GM19395 (cell line): Measurements from ENCODE around the gene ERI3.

Source experiments
- ATAC-seq: cut with Tn5 transposase; IDR thresholded peaks from one replicate; pipeline ENCODE4 v1.9.1; 2021; ENCODE audit warnings: mild to moderate bottlenecking, moderate library complexity; ENCODE audit not compliant: unreplicated experiment

Gene ERI3

DNA sequence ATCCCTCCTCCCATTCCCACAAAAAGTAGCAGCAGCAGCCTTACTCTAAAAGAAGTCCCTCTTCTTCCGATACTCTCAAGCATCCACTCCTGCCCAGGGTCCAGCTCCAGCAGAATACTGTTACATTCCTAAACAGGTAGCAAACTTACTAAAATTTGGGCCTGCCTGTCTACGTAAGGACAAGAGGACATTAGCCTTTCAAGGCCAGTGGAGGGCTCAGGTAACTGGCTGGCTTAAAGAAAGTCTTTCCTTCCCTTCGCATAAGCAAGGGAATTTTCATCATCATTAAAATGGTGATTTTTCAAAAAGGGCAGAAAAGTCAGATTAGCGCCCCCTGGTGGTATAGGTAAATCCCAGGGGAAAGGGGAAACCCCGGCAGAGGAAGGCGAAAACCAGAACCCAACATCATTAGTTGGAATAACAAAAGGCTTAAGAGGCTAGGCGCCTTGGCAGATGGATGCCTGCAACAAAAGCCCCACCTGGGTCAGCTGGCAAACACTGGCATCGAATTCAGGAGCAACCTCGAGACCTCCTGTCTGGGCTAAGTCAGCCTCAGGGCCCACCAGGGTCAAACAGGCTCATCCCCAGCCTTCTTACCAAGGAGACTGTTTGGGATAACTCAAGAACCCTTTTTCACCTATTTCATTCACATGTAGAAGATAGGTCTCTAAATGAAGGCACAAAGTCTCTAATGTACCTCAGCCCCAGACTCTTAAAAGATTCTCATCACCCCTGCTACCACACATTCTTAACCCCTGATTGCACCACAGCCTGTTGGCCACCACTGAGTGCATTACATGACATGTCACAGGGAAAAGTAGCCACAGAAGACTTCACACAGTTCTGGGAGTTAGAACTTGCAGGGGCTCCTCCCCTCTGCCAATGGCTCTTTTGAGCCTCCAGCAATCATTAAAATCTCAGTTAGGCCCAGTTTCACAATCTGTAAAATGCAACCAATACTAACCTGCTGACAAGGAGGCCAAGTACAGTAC is 36.7 kb downstream of the ERI3 start:
- ATAC-seq: no peak

DNA sequence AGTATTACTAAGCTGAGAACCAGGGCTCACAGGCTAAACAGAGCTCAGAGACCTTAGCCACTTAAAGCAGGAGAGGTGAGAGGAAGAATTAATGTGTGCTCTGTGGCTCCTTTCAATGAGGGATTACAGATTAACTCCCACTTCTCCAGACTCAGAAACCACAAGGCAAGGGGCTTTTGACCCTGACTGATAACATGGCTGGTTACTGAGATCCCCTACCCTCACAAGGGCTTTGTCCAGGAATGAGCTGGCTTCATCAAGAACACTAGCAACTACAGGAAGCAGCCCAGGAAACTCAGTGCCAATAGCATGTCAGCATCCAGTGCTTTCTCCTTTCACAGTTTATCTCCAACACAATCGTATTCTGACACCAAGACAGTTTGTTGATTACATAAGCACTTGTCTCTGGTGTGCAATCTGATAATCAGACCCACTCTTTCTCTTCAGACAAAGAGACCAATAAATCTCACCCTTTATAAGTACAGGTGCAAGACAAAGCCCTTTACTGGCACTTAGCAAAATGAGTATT is 38.8 kb downstream of the ERI3 start:
- ATAC-seq: no peak

DNA sequence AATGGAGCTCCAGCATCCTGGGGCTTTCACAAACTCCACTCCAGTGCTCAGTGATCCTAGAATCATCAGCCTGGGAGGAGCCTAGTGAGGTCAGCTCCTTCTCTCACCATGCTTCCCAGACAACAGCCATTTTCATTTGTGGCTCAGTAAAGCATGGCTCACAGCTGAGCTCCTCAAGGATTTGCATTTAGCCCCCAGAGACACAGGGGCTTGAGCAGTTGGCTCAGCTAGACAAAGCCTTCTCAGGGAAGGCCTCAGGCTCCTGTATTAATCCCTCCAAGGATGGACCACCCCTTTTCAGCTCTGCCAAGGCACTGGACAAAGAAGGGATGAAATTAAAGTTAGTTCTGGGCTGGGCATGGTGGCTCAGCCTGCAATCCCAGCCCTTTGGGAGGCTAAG is 39.5 kb downstream of the ERI3 start:
- no peak for ATAC-seq

DNA sequence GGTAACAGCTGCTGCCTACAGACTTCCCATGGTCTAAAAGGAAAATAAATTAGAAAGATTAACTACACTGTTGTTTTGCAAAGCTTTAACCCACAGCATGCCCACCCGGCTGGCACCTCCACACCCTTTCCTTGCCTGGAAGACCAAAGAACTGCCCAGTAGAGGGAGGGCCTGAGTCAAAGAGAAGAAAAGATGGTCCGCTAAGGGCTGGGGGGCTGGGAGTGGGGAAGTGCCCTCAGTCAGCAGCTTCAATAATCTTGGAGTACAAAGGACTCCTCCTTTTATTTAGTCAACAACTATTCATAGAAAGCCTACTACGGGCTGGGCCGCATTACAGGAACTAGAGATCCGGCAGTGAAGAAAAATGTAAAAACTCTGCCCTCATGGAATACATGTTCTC is 40.6 kb downstream of the ERI3 start:
- no peak for ATAC-seq

DNA sequence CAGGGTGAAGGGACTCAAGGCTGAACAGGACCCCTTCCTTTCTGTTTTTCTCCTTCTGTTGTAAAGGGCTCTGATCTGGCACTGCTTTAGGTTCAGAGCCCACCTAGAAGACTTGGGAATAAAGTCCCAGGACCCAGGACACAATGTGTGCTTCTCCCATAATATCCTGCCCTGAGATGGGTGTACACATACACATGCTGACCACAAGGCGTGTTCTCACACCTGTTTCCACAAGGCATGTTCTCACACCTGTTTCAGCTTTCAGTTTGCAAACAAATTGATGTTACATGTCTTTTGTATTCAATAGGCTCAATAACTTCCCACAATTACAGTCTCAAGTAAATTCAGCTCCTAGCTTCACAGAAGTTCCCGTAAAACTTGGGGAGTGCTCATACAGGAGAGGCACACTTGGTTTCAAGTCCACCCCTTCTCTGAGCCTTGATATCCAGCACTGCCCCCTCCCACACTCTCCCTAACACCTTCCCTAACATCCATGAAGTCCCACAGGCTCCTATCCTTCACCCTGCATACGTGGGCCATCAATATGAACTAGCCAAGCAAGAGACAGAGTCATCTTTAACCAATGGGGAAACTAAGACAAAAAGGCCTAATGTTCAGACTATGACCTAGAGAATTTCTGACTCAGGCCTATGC is 41.7 kb downstream of the ERI3 start:
- ATAC-seq: no peak

DNA sequence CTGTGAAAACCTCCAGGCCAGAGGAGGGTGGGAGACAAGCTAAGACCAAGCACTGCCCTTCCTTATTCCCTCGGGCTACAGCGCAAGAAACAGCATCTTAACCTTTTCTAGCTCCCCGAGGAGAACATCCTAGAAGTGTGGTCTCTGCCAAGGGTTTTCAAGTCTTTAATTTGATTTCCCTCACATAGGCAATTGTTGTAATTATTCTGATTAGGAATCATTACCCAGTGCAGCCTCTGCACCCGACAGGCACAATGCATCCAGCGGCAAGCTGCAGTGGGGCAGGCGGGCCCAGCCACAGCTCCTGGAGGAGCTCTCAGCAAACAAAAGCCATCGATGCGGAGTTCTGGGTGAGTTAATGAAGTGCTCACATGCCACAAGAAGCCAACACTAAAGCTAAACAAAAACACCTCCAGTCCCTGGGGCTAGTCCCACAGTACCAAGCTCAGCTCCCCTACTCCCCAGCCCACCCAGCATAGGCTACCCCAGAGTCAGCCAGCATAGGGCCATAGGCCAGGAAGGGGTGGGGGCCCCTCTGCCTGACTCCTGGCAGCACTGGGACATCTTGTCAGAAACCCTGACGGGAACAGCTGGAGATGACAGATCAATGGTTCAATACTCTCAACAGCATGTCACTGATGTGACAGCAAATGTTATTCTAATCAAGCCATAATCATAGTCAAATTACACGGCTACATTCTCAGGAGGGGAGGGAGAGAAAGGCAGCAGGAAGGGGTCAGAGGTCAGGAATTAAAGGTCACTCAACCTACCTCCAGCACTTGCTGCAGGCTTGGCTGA is 42.5 kb downstream of the ERI3 start:
- ATAC-seq: no peak

DNA sequence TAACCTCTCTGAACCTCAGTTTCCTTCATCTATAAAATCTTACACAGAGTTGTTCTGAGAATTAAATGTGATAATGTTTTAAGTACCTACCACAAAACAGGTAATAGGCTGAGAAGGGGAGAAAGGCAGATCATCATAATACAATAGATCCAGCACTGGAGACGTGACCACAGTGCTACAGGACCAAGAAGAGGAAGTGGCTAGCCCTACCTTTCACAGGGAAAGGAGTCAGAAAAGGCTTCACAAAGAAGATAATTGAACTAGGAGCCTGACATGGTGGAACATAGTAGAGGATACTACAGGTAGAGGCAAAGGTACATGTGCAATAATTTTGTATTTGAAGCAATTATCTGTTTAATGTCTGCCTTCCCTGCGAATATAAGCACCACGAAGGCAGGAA is 45.1 kb downstream of the ERI3 start:
- ATAC-seq: no peak

DNA sequence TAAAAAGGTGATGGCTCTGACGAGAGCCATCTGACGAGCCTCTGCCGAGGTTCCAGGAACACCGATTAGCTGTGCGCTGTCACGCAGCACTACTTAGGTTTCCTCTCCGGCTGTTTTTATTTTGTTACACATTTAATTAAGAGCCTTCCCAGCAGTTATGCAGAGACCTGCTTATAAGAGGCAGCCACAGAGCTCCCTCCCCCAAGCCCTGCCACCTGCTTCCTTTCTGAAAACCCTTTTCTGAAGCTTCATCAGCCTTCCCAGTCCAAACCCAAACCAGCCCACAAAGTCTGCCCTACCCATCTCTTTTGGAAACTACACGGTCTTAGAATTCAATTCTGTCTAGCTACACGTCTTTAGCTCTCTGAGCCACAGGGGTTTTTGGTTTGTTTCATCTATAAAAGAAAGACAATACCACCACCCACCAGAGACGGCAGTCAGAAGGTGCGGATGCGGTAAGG is 49.1 kb downstream of the ERI3 start:
- ATAC-seq: no peak

DNA sequence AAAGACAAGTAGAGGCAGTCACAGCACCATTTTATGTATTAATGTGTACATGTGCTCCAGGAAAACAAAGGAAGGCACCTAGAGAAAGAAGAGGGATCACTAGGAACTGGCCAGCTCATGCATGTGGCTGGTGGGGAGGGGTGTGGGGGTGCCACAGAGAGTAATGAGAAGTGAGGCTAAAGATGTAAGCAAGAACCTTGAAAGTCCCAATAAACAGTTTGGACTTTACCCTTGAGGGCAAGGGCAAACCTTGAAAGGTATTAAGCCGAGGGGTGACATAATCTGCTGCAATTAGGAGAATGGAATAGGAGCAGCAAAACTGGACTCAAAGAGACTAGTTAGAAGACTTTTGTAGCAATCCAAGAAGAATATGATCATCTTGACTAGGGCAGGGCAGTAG is 51.5 kb downstream of the ERI3 start:
- ATAC-seq: no peak

DNA sequence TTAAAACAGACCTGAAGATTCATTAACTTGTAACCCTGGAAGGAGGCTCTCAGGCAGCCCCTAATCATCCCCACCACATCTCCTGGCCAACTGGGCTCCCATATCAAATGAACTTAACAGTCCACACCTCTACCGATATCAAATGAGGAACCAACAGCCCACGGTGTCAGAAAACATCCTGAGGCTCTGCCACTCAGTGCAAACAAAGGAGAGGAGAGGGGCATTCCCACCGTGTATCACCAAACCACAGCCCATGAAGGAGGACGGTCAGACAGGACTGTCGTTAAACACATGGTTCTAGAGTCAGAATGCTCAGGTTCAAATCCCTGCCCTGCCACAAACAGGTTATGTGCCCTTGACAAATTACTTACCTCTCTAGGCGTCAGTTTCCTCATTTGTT is 52.5 kb downstream of the ERI3 start:
- no peak for ATAC-seq

DNA sequence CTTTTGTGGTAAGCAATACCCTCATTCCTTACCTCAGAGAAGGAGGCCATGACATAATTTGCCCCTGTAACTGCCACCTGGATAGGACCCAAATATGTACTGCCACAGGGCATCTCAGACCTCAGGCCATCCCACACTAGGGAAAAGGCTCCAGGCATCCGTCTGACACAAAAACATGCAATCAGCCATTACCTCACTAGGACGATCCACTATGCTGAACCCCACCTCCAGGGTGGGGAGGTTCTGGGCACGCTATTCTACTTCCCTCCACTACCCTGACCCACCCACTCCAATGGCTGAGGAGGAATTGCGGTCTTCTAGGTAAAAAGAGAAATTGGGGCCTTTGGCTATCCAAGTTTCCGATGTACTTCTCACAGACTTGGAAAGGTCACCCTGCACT is 53.6 kb downstream of the ERI3 start:
- ATAC-seq: no peak

DNA sequence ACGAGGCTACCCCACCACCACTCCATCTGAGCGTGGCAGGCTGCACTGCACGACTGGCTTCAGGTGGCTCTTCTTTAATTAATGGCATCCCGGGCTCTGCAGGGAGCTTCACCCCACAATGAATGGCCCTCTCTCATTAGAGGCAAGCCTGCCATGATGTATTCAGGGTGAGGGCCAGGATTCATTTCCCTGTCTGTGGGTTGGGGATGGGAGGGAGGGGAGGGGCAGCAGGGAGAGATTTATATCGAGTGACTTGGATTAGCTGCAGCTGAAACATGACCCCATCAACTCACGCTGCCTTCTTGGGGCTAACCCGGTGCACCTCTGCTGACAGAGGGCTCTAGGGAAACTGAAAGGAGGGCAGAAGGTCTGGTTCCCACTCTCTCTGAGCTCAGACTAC is 54.2 kb downstream of the ERI3 start:
- no peak for ATAC-seq

DNA sequence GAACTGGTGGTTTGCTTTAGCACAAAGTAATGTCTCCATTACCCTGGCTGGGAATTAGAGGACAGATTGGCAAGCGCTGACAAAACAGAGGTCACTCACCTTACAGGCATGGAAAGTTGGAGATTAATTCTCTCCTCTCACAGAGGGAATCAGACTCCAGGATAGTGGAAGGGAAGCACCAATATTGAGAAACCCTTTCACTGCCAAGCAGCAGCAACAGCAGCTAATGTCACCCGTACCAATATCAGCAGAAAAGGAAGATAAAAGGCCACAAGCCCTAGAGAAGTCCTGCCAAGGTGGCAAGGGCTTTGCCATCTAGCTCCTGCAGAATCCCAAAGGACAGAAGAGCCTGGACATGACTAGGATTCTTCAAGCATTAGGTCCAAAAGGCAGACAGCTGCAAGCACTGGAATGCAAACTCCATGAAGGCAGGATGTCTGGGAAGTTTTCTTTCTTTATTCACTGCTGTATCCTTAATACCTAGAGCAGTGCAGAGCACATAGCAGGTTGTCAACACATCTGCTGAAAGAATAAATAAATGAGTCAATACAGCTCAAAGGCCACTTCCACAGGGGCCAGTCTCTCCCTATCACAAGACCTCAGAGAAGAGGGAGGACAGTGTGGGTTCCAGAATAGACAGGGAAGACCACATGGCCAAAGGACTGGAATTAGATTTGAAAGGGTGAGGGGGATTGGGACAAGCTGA is 57.2 kb downstream of the ERI3 start:
- ATAC-seq: no peak

DNA sequence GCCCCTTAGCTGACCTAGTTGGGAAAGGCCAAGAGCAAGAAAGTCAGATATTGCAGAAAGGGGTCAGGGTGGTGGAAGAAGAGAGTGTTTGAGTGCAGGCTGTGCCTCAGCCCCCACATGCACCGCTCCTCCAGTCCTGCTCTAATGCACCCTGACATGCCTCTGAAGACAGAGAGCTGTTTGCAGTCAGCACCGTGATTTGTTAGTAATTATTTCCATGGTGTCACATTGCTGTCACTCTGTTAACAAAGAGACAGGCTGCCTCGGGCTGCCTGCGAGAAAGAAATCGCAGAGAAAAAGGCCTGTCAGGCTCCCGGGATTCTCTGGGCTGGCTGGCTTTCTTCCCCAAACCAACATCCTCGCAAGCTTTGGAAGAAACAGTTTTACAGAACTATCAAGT is 58.3 kb downstream of the ERI3 start:
- no peak for ATAC-seq

DNA sequence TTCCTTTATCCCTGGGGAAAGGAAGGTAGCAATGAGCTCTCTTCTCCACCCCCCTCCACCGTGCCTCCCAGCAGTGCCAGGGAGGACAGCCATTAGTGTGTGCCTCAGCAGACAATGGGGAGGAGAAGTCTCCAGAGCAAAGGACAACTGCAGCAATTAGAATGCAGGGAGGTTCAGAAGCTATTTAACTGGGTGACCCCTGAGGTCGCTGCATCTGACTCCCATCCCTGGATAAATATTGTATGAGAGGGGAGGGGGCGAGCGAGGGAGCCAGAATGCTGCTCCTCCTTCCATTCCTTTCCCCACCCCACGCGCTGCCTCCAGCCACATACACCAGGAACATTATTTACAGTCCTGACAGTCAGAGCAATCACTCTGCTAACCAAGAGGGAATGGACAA is 59.0 kb downstream of the ERI3 start:
- ATAC-seq: no peak

DNA sequence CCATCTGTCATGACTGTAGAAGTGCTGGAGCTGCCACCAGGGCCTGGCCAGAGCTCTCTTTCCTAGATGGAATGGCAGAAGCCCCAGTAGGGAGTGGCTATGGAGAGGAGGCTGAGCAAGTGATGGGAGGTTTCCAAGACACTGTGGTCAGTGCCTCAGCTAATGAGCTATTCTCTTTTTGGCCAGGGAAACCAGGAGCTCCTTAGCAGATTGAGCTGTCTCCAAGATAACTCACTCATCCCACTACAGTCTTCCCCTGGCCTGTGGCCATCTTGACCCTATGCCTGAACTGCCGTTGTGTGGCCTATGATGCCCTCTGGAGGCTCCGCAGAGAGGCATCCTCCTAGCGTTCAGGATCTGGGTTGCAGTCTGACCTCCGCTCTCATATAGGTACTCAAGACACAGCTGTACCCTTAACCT is 60.5 kb downstream of the ERI3 start:
- ATAC-seq: no peak

DNA sequence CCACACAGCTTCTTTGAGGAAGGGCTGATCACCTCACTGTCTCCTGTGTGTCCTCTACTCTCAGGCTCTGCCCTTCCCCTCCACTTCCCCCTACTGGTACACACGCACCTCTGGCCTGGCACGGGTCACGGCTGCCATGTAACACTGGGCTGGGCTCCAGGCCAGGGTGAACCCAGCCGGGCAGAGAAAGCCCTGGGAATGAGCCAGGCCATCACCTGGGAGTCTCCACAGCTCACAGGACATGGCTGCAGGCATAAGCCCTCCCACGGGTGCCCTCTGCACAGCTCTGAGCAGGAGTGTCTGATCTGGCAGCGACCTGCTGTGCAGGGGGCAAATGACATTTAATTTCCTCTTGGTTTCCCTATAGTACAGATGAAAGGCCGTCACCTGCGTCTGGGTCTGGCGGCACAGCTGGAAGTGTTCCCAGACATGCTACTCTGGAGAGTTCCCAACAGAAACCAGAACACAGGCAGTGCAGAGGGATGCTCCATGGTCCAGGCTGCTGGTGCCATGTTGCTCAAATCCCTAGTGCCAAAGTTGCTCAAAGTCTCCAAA is 61.2 kb downstream of the ERI3 start:
- ATAC-seq: no peak

DNA sequence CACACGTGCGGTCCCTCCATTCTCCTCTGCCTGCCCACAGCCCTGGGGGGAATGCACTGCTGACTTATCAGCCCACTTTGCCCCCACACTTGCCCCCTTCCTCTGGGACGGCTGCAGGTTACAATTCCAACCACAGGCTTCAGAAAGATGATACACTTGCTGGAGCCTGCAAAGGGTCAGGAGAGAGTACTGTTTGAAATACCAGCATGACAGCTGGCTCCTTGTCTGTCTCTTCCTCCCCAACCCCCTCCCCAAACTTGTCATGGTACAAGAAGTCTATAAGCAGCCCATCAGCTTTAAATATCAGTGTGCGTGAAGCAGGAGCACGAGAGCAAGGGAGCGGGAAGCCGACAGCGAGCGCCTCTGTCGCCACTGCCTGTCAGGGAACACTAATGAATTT is 62.4 kb downstream of the ERI3 start:
- no peak for ATAC-seq

DNA sequence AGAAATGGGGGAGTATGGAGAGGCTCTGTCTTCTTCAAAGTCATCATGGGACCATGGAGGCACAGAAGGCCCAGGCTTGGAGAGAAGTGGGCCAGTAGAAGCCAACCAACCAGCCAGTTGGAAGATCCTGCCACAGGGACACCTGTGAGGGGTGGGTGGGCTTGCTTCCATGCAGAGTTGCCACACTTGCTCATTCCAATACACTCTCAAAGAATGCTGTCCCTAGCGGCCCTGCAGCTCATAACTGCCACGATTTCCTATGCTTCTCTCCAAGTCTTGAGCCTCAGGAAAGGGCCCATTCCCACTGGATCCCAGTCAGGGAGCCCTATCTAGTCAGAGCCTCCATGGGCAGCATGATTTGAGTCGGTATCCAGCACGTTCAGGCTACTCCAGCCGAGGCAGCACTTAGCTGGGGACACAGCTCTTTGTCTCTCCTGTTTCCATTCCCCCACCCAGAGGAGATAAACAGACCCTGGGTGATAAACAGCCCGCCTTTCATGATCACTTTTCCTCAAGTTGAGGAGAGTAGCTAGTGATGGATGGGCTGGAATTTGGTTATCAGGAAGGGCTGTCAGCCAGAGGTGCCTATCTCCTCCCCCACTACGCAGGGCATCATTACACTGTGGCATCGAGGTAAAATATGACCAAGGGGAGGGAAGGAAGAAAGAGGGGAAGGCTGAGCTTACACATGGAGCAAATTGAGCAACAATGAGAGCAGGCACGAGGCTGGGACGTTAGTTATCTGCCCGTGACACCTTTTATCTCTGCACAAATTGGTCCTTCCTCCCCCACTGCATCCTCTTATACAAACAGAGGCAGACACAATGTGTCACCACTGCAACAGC is 64.6 kb downstream of the ERI3 start:
- ATAC-seq: no peak
